ENCODE measurements around the gene TNXB. TPM values are rescaled to one million over a fixed set of nuclear protein-coding genes. Genes with fewer than 3 reads are reported as not detected.

TNXB gene
- total RNA-seq, 4 donors from 2014 or later = 10.5 to 102 (median 31.0) TPM

GRCh38 chr6:32081168-32081990 lies 27.8 kb downstream of the TNXB start:
- no peaks in the 10 kb centered on the region for H3K9me3 ChIP-seq
- peaks cover 0 to 67% (median 33%) of the 10 kb centered on the region in 3 donors for H3K4me1 ChIP-seq
- H3K4me3 ChIP-seq = no peak overlapping the region
- whole genome bisulfite sequencing, 2 donors = 27 to 43% methylated on average over 11 to 12 of the region's 22 CpGs
- H3K36me3 ChIP-seq = peaks cover 0 to 18% (median 0%) of the 10 kb centered on the region in 3 donors
- TF ChIP-seq POLR2A (IDR thresholded peaks at IDR 0.05) = no peak
- no peak for TF ChIP-seq CTCF (IDR thresholded peaks at IDR 0.05)
- DNase-seq = no peak
- H3K27me3 ChIP-seq = peaks cover 0 to 20% (median 0%) of the 10 kb centered on the region in 4 donors
- intact Hi-C loops (cut with DNase I) = no loop called here
- peak overlapping the region in 3 of 4 donors; percentile 55 to 83 (median 74) for H3K27ac ChIP-seq

GRCh38 chr6:32079566-32080290 lies 29.4 kb downstream of the TNXB start:
- DNase-seq = no peak
- H3K27ac ChIP-seq = peak overlapping the region in 2 of 4 donors; percentile 23 to 36
- peaks cover 0 to 18% (median 4%) of the 10 kb centered on the region in 3 donors for H3K36me3 ChIP-seq

GRCh38 chr6:32076321-32076809 lies 32.8 kb downstream of the TNXB start:
- H3K27ac ChIP-seq = peak overlapping the region; percentile 52 to 81 (median 62)
- intact Hi-C loops (cut with DNase I) = no loop called here
- H3K27me3 ChIP-seq = no peaks in the 10 kb centered on the region
- DNase-seq = no peak
- 41 to 44% methylated on average over 8 to 12 of the region's 12 CpGs for WGBS, 2 donors
- no peaks in the 10 kb centered on the region for H3K9me3 ChIP-seq
- peaks cover 0 to 25% (median 4%) of the 10 kb centered on the region in 3 donors for H3K36me3 ChIP-seq
- TF ChIP-seq POLR2A (IDR thresholded peaks at IDR 0.05) (no peak), CTCF (IDR thresholded peaks at IDR 0.05) (no peak)
- H3K4me1 ChIP-seq = peaks cover 0 to 46% (median 19%) of the 10 kb centered on the region in 3 donors
- no peak overlapping the region for H3K4me3 ChIP-seq

More at GRCh38 chr6:32079566-32080290, 29.4 kb downstream of the TNXB start:
- TF ChIP-seq POLR2A (IDR thresholded peaks at IDR 0.05) (no peak), CTCF (IDR thresholded peaks at IDR 0.05) (no peak)
- H3K27me3 ChIP-seq = peaks cover 0 to 4% (median 0%) of the 10 kb centered on the region in 4 donors
- no peak overlapping the region for H3K4me3 ChIP-seq
- peaks cover 0 to 69% (median 33%) of the 10 kb centered on the region in 3 donors for H3K4me1 ChIP-seq
- H3K9me3 ChIP-seq = no peaks in the 10 kb centered on the region
- 77 to 92% methylated on average over 4 to 6 of the region's 7 CpGs for WGBS, 2 donors
- intact Hi-C loops (cut with DNase I) = no loop called here

- Histone ChIP-seq H3K9me3 (no peaks in the 10 kb centered on the region), H3K36me3 (peaks cover 0 to 25% (median 4%) of the 10 kb centered on the region in 3 donors), H3K4me3 (no peak overlapping the region), H3K27me3 (no peaks in the 10 kb centered on the region), H3K27ac (peak overlapping the region; percentile 52 to 81 (median 59)), H3K4me1 (peaks cover 0 to 40% (median 13%) of the 10 kb centered on the region in 3 donors)
- WGBS, 2 donors = 43 to 44% methylated on average over 2 to 3 of the region's 3 CpGs
- DNase-seq = no peak
- TF ChIP-seq POLR2A (IDR thresholded peaks at IDR 0.05) (no peak), CTCF (IDR thresholded peaks at IDR 0.05) (no peak)
- intact Hi-C loops (cut with DNase I) = no loop called here
Measured at GRCh38 chr6:32075781-32076180, 33.4 kb downstream of the TNXB start.
